Measurements from ENCODE around the gene SCEL. TPM values are rescaled to one million over a fixed set of nuclear protein-coding genes. Genes with fewer than 3 reads are reported as not detected.
"Not testable (repeated sequence)": the region's sequence is repeated elsewhere in the genome, so short reads cannot be mapped to it uniquely, and the experiment has no call there.

SCEL gene
- total RNA-seq, 1 donor from 2014 or later, result not detected

DNA sequence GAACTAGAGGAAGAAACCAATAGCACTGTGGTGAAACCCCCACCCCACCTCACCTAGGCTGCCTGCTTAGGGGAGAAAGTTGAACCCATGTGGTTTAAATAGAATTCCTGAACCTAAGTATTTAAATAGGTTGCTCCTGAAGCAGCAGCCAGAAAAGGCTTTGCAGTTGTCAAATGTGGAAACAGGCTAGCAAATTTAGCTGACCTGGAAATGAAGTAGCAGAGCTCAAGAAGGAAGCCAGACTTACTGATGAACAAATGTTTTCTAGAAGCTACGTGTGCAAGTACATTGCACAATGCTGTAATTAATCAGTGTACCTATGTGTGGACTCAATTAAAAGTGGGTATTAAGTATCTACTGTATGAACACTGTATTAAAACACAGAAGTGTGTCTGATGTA is 61.3 kb downstream of the SCEL start:
- intact Hi-C loops (cut with micrococcal nuclease), result no loop called here
- H3K27ac Mint-ChIP-seq, result no peak overlapping the region
- no peaks in the 10 kb centered on the region for H3K36me3 Mint-ChIP-seq (ENCODE audit: low read depth)
- H3K4me1 Mint-ChIP-seq (ENCODE audit: low read depth), result no peaks in the 10 kb centered on the region
- no peak overlapping the region for H3K4me3 Mint-ChIP-seq
- DNase-seq (ENCODE audit: low spot score), result no peak
- H3K27me3 Mint-ChIP-seq (ENCODE audit: insufficient read depth), result peaks cover 30% of the 10 kb centered on the region
- no peaks in the 10 kb centered on the region for H3K9me3 Mint-ChIP-seq

DNA sequence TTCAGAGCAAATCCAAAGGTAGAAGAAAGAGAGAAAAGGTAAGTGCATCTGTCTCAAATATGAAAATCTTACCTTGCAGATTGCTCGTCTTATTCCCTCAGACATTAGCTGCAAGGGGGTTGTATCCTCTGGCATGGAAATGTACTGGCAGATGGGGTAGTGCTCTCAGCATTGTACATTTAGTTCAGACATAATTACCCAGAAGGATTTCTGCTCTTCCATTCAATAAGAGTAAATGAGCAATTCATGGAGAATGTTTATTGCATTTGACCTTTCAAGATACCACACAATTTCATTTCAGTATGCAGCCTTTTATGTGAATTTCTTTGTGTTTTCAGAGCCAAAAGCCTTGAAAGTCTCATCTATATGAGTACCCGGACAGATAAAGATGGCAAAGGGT is 63.8 kb downstream of the SCEL start:
- no peaks in the 10 kb centered on the region for H3K9me3 Mint-ChIP-seq
- DNase-seq (ENCODE audit: low spot score), result no peak
- H3K4me1 Mint-ChIP-seq (ENCODE audit: low read depth), result no peaks in the 10 kb centered on the region
- intact Hi-C loops (cut with micrococcal nuclease), result no loop called here
- no peak overlapping the region for H3K4me3 Mint-ChIP-seq
- H3K27me3 Mint-ChIP-seq (ENCODE audit: insufficient read depth), result peaks cover 21% of the 10 kb centered on the region
- no peak overlapping the region for H3K27ac Mint-ChIP-seq
- H3K36me3 Mint-ChIP-seq (ENCODE audit: low read depth), result no peaks in the 10 kb centered on the region

DNA sequence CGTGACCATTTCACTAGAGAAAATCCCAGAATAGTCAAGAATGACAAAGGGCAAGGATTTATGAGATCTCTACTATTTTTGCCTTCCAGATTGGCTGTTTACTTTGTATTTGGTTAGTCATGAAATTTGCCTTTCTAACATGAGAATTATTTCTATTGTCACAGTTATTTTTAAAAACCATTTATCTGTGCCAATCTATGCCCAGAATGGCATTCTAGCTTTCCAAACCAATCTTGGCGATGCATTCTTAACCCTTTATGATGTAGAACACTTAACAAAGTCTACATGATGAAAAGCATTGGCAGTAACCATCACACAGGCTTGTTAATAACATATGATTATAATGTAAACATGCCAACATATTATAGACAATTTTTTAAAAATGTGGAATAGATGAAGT is 65.2 kb downstream of the SCEL start:
- no peaks in the 10 kb centered on the region for H3K4me1 Mint-ChIP-seq (ENCODE audit: low read depth)
- H3K36me3 Mint-ChIP-seq (ENCODE audit: low read depth), result no peaks in the 10 kb centered on the region
- no peak overlapping the region for H3K27ac Mint-ChIP-seq
- H3K9me3 Mint-ChIP-seq, result no peaks in the 10 kb centered on the region
- H3K4me3 Mint-ChIP-seq, result no peak overlapping the region
- DNase-seq (ENCODE audit: low spot score), result no peak
- peaks cover 16% of the 10 kb centered on the region for H3K27me3 Mint-ChIP-seq (ENCODE audit: insufficient read depth)
- intact Hi-C loops (cut with micrococcal nuclease), result no loop called here

DNA sequence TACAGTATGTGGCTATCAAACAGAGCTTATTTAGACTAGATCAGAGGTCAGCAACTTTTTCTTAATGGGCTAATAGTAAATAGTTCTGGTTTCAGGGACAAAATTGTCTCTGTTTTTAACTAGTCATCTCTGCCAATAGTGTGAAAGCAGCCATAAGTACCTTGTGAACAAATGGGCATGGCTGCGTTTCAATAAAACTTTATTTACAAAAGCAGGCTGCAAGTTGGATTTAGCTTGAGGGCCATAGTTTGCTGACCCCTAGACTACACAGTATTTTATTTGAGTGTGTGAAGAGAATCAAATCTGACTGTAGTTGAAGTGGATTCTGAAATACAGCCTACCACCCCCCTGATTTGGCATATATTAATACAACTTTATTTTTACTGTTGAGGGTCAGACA is 75.6 kb downstream of the SCEL start:
- Mint-ChIP-seq H3K4me3 (no peak overlapping the region), H3K4me1 (ENCODE audit: low read depth) (no peaks in the 10 kb centered on the region), H3K9me3 (no peaks in the 10 kb centered on the region), H3K36me3 (ENCODE audit: low read depth) (no peaks in the 10 kb centered on the region), H3K27me3 (ENCODE audit: insufficient read depth) (peaks cover 5% of the 10 kb centered on the region), H3K27ac (no peak overlapping the region)
- no peak for DNase-seq (ENCODE audit: low spot score)
- intact Hi-C loops (cut with micrococcal nuclease), result no loop called here

DNA sequence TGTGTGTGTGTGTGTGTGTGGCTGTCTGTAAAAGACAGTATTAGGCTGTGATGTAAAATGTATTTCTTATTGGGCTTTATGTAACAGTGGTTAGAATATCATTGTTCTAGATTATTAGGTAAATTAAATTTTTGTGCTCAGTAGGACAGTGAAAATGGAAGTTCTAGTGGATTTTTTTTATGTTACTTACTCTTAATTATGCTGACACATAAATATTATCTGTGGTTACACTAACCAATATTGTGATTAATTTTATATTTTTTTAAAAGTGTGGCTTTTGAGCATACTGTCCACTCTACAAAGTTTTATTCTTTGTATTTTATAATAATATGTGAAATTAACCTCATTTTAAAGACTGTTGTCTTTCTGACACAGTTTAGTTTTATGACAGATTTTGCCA is 80.5 kb downstream of the SCEL start:
- H3K36me3 Mint-ChIP-seq (ENCODE audit: low read depth), result no peaks in the 10 kb centered on the region
- H3K9me3 Mint-ChIP-seq, result no peaks in the 10 kb centered on the region
- intact Hi-C loops (cut with micrococcal nuclease), result no loop called here
- H3K4me1 Mint-ChIP-seq (ENCODE audit: low read depth), result no peaks in the 10 kb centered on the region
- H3K27ac Mint-ChIP-seq, result no peak overlapping the region
- no peak overlapping the region for H3K4me3 Mint-ChIP-seq
- DNase-seq (ENCODE audit: low spot score), result no peak
- H3K27me3 Mint-ChIP-seq (ENCODE audit: insufficient read depth), result peaks cover 8% of the 10 kb centered on the region

DNA sequence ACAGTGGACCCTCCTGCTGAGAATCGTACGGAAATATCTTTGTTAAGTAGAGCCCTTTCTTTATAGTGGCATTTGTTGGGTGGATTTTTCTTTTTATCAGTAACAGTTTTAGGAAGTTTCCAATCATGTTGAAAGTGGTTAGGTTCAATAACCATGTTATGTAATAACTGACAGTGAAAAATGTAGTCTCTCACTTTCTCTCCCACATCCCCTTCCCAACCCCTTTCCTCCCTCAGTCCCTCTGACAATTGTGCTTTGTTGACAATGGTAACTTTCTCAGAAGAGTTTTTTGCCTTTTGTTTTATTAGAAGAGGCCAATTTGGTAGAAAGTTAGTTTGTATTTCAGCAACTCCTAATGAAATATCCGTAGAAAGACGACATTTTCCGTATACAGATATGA is 84.1 kb downstream of the SCEL start:
- no peaks in the 10 kb centered on the region for H3K9me3 Mint-ChIP-seq
- DNase-seq (ENCODE audit: low spot score), result no peak
- intact Hi-C loops (cut with micrococcal nuclease), result no loop called here
- no peak overlapping the region for H3K27ac Mint-ChIP-seq
- no peaks in the 10 kb centered on the region for H3K4me1 Mint-ChIP-seq (ENCODE audit: low read depth)
- no peak overlapping the region for H3K4me3 Mint-ChIP-seq
- H3K27me3 Mint-ChIP-seq (ENCODE audit: insufficient read depth), result peaks cover 13% of the 10 kb centered on the region
- H3K36me3 Mint-ChIP-seq (ENCODE audit: low read depth), result no peaks in the 10 kb centered on the region

DNA sequence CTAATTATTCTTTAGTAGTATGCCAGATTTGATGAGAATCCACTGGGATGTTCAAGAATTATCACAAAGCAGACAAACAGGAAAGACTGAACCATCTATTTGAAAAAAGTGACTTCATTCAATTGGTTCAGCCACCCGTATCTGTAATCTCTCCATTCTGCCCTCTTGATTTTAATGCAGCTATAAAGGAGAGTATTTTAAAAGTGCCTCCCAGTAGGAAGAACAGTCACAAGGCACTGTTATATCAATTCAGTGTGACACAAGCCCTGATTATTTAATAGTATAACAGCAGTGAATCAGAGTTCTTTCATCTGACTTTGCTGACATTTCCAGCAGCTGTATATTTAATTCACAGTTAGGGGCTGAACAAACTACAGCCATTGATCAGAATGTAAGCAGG is 84.6 kb downstream of the SCEL start:
- peaks cover 10% of the 10 kb centered on the region for H3K27me3 Mint-ChIP-seq (ENCODE audit: insufficient read depth)
- no peaks in the 10 kb centered on the region for H3K9me3 Mint-ChIP-seq
- intact Hi-C loops (cut with micrococcal nuclease), result no loop called here
- DNase-seq (ENCODE audit: low spot score), result no peak
- no peaks in the 10 kb centered on the region for H3K4me1 Mint-ChIP-seq (ENCODE audit: low read depth)
- no peak overlapping the region for H3K27ac Mint-ChIP-seq
- H3K4me3 Mint-ChIP-seq, result no peak overlapping the region
- no peaks in the 10 kb centered on the region for H3K36me3 Mint-ChIP-seq (ENCODE audit: low read depth)

DNA sequence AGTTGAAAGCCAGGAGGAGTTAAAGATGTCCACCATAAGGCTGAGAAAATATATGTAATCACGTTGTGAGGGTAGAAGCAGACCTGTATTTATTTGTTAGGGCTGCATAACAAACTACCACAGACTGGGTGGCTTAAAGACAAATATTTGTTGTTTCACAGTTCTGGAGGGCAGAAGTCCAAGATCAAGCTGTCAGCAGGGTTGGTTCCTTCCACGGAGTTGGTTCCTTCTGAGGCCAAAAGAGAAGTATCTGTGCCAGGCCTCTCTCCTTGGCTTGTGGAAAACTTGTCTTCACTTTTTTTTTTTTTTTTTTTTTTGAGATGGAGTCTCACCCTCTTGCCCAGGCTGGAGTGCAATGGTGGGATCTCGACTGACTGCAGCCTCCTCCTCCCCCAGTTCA is 88.3 kb downstream of the SCEL start:
- H3K9me3 Mint-ChIP-seq, result no peaks in the 10 kb centered on the region
- no peaks in the 10 kb centered on the region for H3K36me3 Mint-ChIP-seq (ENCODE audit: low read depth)
- H3K27ac Mint-ChIP-seq, result no peak overlapping the region
- H3K27me3 Mint-ChIP-seq (ENCODE audit: insufficient read depth), result peaks cover 17% of the 10 kb centered on the region
- intact Hi-C loops (cut with micrococcal nuclease), result no loop called here
- no peak for DNase-seq (ENCODE audit: low spot score)
- no peak overlapping the region for H3K4me3 Mint-ChIP-seq
- H3K4me1 Mint-ChIP-seq (ENCODE audit: low read depth), result no peaks in the 10 kb centered on the region

DNA sequence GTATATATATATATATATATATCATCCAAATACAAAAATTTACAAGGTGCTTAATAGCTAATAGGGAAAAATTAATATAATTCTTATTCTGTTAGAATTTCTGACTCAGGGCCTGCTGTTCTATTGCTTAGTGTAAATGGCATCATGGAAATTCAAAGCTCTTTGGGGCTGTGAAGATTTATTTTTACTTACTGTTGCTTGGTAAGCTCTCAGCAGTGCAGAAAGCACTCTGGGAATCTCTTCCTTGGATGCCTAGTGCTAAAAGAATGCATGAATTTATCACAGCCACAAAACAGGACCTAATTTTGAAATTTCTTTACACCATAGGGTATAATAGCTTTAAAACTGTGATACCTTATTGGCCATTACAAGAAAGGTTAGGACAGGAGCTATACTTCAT is 92.7 kb downstream of the SCEL start:
- H3K27me3 Mint-ChIP-seq (ENCODE audit: insufficient read depth), result peaks cover 18% of the 10 kb centered on the region
- no peaks in the 10 kb centered on the region for H3K4me1 Mint-ChIP-seq (ENCODE audit: low read depth)
- H3K36me3 Mint-ChIP-seq (ENCODE audit: low read depth), result no peaks in the 10 kb centered on the region
- no peak overlapping the region for H3K4me3 Mint-ChIP-seq
- H3K9me3 Mint-ChIP-seq, result no peaks in the 10 kb centered on the region
- intact Hi-C loops (cut with micrococcal nuclease), result no loop called here
- no peak for DNase-seq (ENCODE audit: low spot score)
- no peak overlapping the region for H3K27ac Mint-ChIP-seq

DNA sequence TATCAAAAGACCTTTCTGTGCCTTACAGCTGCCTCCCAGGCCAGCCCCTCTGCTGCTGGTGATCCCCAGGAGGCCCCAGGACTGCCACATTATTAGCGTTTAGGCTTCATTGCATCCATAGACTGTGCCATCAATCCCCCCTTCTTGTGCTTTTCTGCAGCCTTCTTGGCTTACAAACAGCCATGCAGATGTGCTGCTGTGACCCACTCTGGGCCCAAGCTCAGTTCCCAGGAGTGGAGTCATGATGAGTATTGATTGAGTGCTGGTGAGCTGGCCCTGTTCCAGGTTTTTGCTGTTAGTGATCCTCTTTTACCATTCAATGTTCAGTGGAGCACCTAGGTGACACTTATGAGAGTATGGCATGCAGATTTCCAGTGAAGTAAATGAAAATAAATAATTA is 102.1 kb downstream of the SCEL start:
- DNase-seq (ENCODE audit: low spot score), result no peak
- H3K4me3 Mint-ChIP-seq, result no peak overlapping the region
- no peaks in the 10 kb centered on the region for H3K9me3 Mint-ChIP-seq
- intact Hi-C loops (cut with micrococcal nuclease), result no loop called here
- no peaks in the 10 kb centered on the region for H3K36me3 Mint-ChIP-seq (ENCODE audit: low read depth)
- no peaks in the 10 kb centered on the region for H3K4me1 Mint-ChIP-seq (ENCODE audit: low read depth)
- H3K27ac Mint-ChIP-seq, result no peak overlapping the region
- no peaks in the 10 kb centered on the region for H3K27me3 Mint-ChIP-seq (ENCODE audit: insufficient read depth)

DNA sequence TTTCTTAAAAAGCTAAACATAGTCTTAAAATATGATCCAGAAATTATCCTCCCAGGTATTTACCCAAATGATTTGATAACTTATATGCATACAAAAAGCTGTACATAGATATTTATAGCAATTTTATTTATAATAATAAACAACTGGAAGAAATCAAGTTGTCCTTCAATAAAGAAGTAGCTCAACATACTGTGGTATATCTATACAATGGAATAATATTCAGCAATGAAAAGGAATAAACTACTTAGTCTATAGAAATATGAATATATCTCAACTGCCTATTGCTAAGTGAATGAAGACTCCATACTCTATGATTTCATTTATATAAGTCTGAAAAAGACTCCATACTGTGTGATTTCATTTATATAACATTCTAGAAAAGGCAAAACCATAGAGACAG is 114.9 kb downstream of the SCEL start:
- Mint-ChIP-seq H3K4me1 (ENCODE audit: low read depth) (no peaks in the 10 kb centered on the region), H3K9me3 (peaks cover 6% of the 10 kb centered on the region), H3K36me3 (ENCODE audit: low read depth) (no peaks in the 10 kb centered on the region), H3K27me3 (ENCODE audit: insufficient read depth) (peaks cover 10% of the 10 kb centered on the region), H3K4me3 (no peak overlapping the region), H3K27ac (no peak overlapping the region)
- intact Hi-C loops (cut with micrococcal nuclease), result no loop called here
- DNase-seq (ENCODE audit: low spot score), result no peak

DNA sequence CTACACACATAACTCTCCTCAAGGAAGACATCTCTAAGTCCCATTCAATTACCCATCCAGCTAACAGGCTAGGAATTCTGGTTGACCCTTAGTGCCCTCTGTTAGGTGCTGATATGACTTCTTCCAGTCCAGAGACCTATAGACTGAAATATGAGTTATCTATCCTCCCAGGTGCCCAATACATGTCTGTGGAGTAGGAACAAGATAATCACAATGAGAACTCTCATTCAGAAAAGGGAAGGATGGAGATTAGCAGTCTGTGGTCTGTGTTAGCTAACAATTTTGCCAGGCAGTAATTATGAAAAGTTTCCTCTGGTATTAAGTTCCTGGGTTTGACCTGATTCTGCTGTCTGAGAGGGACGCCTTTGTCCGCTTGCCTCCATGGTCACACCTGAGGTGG is 117.8 kb downstream of the SCEL start:
- Mint-ChIP-seq H3K36me3 (ENCODE audit: low read depth) (no peaks in the 10 kb centered on the region), H3K4me3 (no peak overlapping the region), H3K4me1 (ENCODE audit: low read depth) (no peaks in the 10 kb centered on the region), H3K27ac (no peak overlapping the region), H3K27me3 (ENCODE audit: insufficient read depth) (peaks cover 6% of the 10 kb centered on the region), H3K9me3 (peaks cover 6% of the 10 kb centered on the region)
- intact Hi-C loops (cut with micrococcal nuclease), result no loop called here
- DNase-seq (ENCODE audit: low spot score), result no peak

DNA sequence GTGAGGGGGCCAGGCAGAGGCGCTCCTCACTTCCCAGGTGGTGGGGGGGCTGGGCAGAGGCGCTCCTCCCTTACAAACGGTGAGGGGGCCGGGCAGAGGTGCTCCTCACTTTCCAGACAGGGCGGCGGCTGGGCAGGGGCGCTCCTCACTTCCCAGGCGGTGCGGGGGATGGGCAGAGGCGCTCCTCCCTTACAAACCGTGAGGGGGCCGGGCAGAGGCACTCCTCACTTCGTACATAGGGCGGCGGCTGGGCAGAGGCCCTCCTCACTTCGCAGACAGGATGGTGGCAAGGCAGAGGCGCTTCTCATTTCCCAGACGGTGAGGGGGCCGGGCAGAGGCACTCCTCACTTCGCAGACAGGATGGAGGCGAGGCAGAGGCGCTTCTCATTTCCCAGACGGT is 124.5 kb downstream of the SCEL start:
- H3K27ac Mint-ChIP-seq; H3K9me3 Mint-ChIP-seq; H3K4me3 Mint-ChIP-seq; H3K27me3 Mint-ChIP-seq (ENCODE audit: insufficient read depth); H3K36me3 Mint-ChIP-seq (ENCODE audit: low read depth); DNase-seq (ENCODE audit: low spot score); intact Hi-C loops (cut with micrococcal nuclease); H3K4me1 Mint-ChIP-seq (ENCODE audit: low read depth): not testable (repeated sequence)

DNA sequence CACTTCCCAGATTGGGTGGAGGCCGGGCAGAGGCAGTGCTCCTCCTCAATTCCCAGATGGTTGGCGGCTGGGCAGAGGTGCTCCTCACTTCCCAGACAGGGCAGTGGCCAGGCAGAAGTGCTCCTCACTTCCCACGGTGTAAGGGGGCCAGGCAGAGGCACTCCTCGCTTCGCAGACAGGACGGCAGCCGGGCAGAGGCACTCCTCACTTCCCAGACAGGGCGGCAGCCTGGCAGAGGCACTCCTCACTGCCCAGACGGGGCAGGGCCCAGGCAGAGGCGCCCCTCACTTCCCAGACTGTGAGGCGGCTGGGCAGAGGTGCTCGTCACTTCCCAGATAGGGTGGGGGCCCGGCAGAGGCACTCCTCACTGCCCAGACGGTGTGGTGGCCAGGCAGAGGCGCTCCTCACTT is 125.3 kb downstream of the SCEL start:
- no peak overlapping the region for H3K27ac Mint-ChIP-seq
- no peaks in the 10 kb centered on the region for H3K36me3 Mint-ChIP-seq (ENCODE audit: low read depth)
- intact Hi-C loops (cut with micrococcal nuclease), result no loop called here
- H3K4me1 Mint-ChIP-seq (ENCODE audit: low read depth), result no peaks in the 10 kb centered on the region
- no peak for DNase-seq (ENCODE audit: low spot score)
- H3K27me3 Mint-ChIP-seq (ENCODE audit: insufficient read depth), result peaks cover 1% of the 10 kb centered on the region
- H3K4me3 Mint-ChIP-seq, result no peak overlapping the region
- H3K9me3 Mint-ChIP-seq, result no peaks in the 10 kb centered on the region

Data from activated T-helper 1 cell treated with anti-CD3 and anti-CD28 coated beads, Interleukin-12 subunit alpha, Interleukin-12 subunit beta, Interleukin-2, Interleukin-4 antibody, amounts not matched to agents 30 ng/mL and 10 ng/mL and 1 ng/mL, durations not matched to agents 14 hours and 24 hours and 36 hours (primary cell).